NCI-H226 (cell line): ENCODE data around the gene ZBED1.
"Not testable (repeated sequence)": the region's sequence is repeated elsewhere in the genome, so short reads cannot be mapped to it uniquely, and the experiment has no call there.

ENCODE experiments used
- DNase-seq: peaks from one replicate; pipeline ENCODE4 v3.0.0-alpha.2; 2015

Gene ZBED1

GRCh38 chrX:2500803-2501558 is at the start of gene ZBED1, which contains the start of gene DHRSX:
Gene ZBED1 (minus strand): TSS chrX:2500976. CDS start chrX:2490719, 10,257 bp downstream.
Gene DHRSX (minus strand): TSS chrX:2500976. CDS start chrX:2500925, 51 bp downstream.
- DNase-seq, result no peak

DNA sequence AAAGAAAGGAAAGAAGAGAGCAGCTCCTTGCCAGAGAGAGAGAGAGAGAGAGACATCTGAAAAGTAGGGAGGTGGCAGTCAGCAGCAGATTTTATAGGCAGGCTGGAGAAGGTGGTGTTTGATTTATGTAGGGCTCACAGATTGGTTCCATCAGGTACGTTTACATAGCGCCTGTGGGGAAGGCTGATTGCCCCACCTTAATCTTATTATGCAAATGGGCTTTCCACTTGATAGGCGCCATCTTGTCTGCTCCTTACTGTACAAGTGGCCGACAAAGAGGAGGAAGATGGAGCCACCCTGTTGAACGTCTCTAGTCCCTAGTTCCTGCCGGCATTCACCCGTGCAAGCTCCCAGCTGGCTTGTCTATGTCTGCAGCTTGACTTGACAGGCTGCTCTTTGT is 49.1 kb upstream of the ZBED1 start:
- DNase-seq, result no peak

GRCh38 chrX:2548711-2549423 is 48.1 kb upstream of the ZBED1 start:
- DNase-seq, result no peak

- DNase-seq, result no peak
These were observed 47.0 kb upstream of the ZBED1 start for GRCh38 chrX:2547736-2548135.

- DNase-seq, result no peak
These were observed 45.7 kb upstream of the ZBED1 start for GRCh38 chrX:2546496-2546895.

- no peak for DNase-seq
These were observed 44.4 kb upstream of the ZBED1 start for GRCh38 chrX:2545144-2545543.

GRCh38 chrX:2542826-2543521 is 42.2 kb upstream of the ZBED1 start:
- DNase-seq, result no peak

- DNase-seq, result no peak
These were observed 40.8 kb upstream of the ZBED1 start for GRCh38 chrX:2541603-2542002.

DNA sequence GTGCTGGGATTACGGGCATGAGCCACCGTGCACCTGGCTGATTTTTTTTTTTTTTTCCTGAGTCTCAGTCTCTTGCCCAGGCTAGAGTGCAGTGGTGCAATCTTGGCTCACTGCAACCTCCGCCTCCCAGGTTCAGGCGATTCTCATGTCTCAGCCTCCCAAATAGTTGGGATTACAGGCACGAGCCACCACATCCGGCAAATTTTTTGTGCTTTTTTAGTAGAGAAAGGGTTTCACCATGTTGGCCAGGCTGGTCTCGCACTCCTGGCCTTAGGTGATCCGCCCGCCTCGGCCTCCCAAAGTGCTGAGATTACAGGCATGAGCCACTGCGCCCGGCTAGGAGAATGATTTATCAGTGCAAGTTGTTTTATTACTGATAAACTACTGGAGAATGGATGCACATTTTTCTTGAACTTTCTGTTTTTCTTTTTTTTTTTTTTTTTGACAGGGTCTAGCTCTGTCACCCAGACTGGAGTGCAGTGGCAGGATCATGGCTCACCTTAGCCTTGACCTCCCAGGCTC is 39.7 kb upstream of the ZBED1 start:
- DNase-seq, result peak; percentile 53

GRCh38 chrX:2539586-2539985 is 38.8 kb upstream of the ZBED1 start:
- DNase-seq, result no peak

DNA sequence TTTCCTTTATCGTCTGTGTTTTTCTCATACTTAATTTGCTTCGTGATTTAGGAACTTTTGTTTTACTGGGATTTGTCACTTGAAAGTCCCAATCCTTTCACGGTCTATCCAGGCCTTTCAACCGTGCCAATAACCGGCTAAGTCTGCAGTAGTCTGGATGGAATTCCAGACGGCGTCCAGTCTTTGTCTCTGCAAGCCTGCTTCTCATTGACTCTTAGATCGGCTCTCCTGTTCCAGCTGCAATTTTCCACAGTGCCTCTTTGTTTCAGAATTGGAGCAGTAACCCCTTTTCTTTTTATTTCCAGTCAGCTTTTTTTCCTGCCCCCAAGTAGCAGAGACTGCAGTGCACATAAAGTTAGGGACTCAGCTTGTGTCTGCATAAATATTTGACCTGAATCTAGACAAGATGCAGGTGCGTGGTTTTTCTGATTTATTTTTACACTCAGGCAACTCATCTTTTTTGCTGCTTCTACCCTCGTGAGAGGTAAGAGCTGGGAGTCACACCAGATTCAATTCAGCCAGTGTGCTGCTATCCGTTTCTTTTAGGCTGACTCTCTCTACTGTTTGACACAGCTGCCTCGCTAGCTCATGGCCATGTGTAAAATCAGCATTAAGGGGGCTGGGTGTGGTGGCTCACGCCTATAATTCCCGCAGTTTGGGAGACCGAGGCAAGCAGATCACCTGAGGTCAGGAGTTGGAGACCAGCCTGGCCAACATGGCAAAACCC is 37.4 kb upstream of the ZBED1 start:
- DNase-seq, result no peak

DNA sequence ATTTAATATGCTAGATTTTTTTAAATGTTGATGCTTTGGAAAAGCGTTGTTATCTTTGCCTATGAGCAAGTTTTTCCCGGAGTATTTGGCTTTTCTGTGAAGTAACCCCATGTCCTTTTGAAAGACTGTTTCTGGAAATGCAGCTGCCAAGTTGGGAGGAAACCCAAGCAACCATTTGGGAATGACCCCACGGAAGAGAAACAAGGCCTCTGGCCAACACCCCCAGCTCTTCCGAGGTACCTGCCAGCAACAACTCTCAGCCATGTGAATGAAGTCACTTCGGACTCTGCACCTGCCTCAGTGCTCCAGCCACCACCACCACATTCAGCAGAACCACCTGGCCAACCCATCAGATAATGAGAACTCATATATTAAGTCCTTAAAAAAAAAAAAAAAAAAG is 36.2 kb upstream of the ZBED1 start:
- no peak for DNase-seq

DNA sequence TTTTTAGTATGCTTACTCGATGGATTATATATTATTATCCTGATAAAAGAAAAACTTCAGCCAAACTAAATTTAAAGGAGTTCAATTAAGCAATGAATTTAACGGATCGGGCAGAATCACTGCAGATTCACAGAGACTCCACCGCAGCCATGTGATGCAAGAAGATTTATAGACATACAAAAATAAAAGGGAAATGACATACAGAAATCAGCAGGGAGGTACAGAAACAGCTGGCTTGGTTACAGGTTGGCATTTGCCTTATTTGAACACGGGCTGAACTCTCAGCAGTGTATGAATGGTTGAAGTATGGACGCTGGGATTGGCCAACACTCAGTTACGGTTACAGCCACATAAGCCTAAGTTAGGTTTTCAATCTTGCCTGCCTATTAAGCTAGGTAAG is 35.4 kb upstream of the ZBED1 start:
- DNase-seq, result no peak

- not testable (repeated sequence) for DNase-seq
These were observed 33.7 kb upstream of the ZBED1 start for GRCh38 chrX:2534261-2535021.

GRCh38 chrX:2533424-2533823 is 32.6 kb upstream of the ZBED1 start:
- DNase-seq, result no peak

- DNase-seq, result no peak
These were observed 25.6 kb upstream of the ZBED1 start for GRCh38 chrX:2526390-2526789.

DNA sequence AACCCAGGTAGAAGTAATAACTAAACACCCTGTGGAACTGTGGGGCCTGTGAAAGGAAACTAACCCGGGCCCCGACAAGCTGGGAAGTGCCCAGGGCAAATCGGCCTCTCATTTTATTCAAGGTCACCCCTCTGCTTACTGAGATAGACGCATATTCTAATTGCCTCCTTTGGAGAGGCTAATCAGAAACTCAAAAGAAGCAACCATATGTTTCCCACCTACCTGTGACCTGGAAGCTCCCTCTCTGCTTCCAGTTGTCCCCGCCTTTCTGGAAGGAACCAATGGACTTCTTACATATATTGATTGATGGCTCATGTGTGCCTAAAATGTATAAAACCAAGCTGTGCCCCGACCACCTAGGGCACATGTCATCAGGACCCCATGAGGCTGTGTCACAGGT is 23.1 kb upstream of the ZBED1 start:
- DNase-seq, result no peak

GRCh38 chrX:2521927-2522386 is 21.2 kb upstream of the ZBED1 start:
- no peak for DNase-seq

DNA sequence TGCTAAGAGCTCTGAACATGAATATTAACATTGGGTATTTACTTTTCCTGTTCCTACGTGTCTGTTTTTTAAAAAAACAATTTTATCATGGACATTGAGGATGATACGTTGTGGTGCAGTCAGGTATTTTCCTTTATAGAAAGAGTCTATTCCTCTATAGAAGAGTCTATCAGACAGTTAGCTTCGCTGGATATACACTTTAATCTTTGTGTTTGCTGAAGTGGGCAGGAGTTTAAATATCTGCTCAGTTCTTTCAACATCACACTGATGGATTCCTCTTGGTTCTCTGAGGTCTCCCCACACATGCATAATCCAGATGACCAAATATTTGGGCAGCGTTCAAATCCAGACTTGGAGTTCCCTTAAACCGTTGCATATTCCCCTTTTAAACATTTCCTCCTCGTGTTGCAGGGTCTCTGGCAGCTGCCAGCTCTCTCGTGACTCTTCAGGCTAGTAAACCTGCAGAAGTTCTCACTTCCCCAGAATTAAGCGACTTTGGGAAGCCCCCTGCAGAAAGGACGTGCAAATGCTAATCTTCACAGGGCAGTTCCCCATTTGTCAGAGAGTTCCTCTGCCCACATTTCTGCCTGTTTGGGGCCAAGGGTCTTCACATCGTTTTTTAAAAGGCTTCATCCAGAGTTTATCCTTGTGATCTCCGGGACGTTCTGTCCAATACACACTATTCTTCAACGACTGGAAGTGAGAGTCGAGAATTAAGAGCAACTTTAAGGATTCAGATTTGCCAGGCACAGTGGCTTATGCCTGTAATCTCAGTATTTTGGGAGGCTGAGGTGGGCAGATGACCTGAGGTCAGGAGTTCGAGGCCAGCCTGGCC is 20.5 kb upstream of the ZBED1 start:
- DNase-seq, result no peak

- DNase-seq, result no peak
These were observed 19.8 kb upstream of the ZBED1 start for GRCh38 chrX:2520539-2520938.

GRCh38 chrX:2519638-2520037 is 18.9 kb upstream of the ZBED1 start:
- DNase-seq, result not testable (repeated sequence)
